EH (cell line): Measurements from ENCODE around the gene PRKCE.
A peak's percentile ranks its signal among the peaks of the same experiment; 100 is the strongest.

Experiments
- DNase-seq: peaks from one replicate; pipeline ENCODE4 v3.0.0-alpha.2; 2015; ENCODE audit warnings: low read depth

PRKCE gene

DNA sequence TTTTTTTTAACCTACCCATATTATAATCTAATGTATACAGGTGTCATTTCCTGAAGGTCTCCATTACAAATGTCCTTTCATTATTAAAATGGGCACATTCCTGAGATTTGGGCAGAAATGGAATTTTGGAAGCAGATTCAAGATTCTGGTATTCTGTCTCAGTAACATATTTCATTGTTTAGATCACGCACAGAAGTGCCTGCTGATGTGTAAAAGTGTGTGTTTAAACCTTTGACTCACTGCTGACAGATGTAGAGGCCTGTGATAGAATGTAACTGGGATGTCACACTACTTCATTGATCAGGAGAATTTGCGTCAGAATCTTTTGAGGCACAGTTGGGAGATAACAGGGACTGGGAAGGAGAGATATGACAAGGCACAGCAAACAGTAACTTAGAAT, 368.9 kb downstream of the PRKCE start:
- DNase-seq: peak; percentile 73

- DNase-seq: no peak
These were observed 371.8 kb downstream of the PRKCE start for GRCh38 chr2:46023165-46023854.

GRCh38 chr2:46024146-46024779, 372.8 kb downstream of the PRKCE start:
- DNase-seq: no peak

GRCh38 chr2:46025081-46025480, 373.6 kb downstream of the PRKCE start:
- DNase-seq: no peak

- DNase-seq: no peak
These were observed 374.2 kb downstream of the PRKCE start for GRCh38 chr2:46025676-46026075.

DNA sequence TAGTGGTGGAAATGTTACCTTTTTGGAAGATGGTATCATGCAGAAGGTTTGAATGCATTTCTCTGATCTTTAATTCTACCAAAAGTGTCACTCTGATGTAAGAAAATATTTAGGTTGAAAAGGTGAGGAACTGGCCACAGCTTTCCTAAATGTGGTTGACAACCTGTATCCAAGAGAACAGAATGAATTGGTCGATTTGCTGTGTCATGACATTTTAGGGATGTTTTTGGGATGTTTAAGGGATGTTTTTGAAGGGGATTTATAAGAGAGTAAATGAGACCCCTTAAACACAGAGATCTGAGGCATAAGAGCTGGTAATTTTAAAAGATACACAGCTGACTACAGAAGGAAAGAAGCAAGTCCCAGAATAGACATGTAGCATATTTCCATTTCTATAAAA, 375.0 kb downstream of the PRKCE start:
- no peak for DNase-seq

GRCh38 chr2:46029332-46029811, 377.9 kb downstream of the PRKCE start:
- peak; percentile 78 for DNase-seq

- DNase-seq: no peak
These were observed 378.9 kb downstream of the PRKCE start for GRCh38 chr2:46030330-46030729.

DNA sequence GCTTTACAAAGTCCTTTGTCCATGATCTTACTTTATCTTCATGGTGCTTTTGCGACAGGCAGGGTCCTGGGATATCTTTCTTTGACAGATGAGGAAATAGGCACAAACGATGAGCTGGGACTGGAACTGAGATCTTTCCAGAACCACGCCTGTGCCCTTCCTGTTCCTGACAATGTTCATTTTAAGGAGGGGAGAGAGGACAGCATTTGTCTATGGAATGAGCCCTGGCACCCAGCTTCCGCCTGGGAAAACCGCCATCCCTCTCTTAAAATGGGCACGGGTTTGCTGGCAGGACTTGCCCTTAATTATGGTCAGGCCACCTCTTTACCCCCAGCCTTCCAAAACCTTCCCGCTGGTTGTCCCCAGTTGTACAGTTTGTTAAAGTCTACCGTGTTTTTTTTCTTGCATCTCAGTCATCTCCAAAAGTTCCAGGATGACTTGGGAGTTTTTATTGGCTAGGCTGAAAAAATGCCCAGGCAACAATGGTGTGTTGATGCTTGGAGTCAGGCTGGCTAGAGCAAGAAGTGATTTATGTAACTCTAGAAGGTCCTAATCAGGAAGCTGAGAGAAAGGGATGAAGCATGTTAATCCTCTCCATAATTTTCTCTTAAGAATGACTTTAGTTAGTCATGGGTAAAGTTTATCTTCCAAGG, 380.8 kb downstream of the PRKCE start:
- DNase-seq: peak; percentile 44

DNA sequence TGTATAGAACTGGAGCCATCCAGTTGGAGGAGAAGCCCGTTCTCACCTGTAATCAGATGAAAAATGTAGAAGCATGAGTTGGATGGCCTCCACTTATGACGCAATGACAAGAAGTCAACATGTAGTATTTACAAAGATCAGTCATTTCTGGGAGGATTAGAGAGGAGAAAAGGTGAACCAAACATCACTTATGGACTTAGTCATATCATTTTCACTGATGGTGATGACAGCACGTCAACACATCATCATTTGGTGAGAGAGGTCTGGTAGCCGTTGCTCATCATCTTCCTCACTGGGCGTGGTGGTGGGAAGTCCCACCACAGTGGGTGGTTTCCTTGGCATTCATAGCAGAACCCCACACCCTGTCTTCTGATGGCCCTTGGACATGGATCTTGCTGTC, 381.5 kb downstream of the PRKCE start:
- no peak for DNase-seq

DNA sequence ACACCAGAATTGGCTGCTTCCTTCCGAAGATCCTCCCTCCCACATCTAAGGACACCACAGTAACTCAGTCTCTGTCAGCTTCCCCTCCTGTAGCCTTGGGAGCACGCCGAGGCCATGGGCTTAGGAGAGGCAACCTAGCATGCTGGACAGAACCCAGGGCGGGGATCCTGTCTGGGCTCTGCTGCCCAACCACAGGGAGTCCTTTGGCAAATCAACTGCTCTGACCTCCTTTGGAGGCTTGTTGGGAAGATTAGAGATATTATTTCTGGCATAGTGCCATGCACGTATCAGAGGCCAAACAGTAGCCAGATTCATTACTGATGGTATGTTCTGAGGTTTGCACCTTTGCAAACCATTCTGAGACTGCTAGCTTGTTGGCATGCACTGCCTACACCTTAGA, 383.1 kb downstream of the PRKCE start:
- DNase-seq: peak; percentile 35

DNA sequence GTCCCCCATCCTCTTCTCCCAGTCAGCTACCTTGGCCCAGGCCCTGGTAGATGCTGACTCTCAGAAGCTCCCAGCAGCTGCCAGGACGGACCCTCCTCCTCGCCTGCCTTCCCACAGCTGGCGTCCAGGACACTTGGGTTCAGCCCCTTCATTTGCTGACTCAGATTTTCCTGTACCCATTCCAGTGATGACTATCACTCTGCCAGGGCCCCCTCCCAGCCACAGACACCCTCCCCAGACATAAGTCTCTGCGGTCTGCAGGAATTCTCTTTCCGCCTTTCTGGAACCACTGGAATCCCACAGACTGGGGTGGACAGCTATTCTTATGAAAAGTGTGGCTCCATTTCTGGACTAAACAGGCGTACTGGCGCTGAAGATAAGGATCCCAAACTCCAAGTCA, 385.5 kb downstream of the PRKCE start:
- DNase-seq: peak; percentile 98

DNA sequence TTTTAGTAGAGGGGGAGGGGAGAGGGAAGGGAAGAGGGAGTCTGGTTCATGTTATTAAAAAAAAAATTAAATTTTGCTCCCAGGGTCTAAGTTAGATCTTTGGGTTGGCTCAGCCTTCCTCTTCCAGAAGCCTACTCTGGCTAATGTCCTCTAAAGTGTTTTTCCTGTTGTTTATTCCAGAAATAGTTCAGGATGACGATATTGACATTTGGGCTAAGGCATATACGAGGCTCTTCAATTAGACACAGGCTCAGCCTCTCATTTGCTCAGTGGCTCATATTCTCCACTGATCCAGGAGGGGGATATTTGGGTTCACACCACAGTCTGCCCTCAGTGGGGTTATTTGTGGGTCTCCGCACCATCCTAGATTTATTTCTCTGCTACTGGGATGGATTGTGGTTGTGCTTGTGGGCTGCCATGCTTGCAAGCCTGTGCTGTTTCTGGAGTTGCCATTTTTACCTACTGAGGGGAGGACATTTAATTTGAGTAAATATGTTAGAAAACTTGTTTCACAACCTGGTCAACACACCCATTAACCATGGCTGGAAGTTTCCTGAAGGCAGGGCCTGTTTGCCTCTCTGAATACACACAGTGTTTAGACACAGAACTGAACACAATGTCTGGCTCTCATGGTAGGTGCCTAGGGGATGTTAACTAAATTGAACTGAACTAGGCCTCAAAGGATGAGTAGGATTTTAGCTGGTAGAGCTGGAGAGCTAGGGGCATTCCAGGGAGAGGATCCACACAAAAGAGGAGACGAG, 388.2 kb downstream of the PRKCE start:
- no peak for DNase-seq

GRCh38 chr2:46040563-46041155, 389.2 kb downstream of the PRKCE start:
- no peak for DNase-seq

- peak; percentile 74 for DNase-seq
These were observed 390.0 kb downstream of the PRKCE start for GRCh38 chr2:46041434-46041833.

GRCh38 chr2:46042207-46042637, 390.7 kb downstream of the PRKCE start:
- no peak for DNase-seq

DNA sequence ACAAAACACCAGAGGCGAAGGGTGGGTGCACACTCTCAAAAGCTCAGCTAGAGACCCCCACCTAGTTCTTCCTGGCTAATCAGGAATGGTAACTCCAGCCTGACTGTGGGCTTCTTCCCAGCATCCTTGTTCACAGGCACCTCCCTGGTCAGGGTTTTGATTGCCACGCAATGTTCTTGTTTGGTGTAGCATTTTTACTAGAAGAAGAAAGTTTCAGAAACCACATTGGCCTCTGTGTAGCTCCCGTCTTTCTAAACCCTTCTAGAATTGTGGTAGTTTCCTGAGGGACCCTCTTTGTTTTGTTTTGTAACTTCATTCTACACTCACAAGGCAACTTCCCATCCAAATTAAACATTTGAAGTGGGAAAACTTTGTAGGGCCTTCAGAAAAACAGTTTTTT, 391.2 kb downstream of the PRKCE start:
- no peak for DNase-seq

DNA sequence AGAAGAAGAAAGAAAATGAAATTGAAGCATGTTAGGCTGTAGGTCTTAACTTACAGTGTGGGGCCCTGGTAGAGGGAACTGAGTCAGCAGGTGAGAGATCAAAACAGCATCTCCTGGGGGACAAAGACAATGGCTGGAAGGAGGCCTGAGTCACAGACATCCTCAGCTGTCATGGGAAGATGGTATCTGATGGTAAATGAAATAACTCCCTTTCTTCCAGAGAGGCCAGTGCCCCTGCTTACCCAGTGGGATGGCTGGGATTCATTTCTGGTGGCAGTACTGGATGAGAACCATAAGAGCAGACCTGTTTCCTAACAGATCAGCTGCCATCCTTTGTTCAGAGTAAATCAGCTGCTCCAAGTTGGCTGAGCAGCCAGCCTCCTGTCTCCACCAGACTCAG, 394.4 kb downstream of the PRKCE start:
- no peak for DNase-seq

DNA sequence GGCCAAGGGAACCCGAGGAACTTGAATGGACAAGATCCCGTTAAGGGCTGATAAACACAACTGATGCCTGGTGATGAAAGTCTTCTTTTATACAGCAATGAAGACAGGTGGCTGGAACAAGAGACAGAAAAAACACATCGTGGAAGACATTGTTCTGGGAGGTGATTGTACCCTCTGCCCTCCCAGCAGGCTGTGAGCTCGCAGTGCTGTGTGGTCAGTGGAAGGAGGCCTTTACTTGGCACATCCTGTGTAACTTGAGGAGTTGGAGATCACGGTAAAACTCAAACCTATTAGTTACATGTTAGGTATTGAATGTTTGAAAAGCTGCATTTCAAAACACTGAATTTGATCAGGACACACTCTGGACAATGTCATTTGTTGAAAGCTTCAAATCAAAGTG, 395.8 kb downstream of the PRKCE start:
- no peak for DNase-seq

- DNase-seq: no peak
These were observed 397.2 kb downstream of the PRKCE start for GRCh38 chr2:46048693-46049092.

- DNase-seq: no peak
These were observed 398.6 kb downstream of the PRKCE start for GRCh38 chr2:46050027-46050426.

DNA sequence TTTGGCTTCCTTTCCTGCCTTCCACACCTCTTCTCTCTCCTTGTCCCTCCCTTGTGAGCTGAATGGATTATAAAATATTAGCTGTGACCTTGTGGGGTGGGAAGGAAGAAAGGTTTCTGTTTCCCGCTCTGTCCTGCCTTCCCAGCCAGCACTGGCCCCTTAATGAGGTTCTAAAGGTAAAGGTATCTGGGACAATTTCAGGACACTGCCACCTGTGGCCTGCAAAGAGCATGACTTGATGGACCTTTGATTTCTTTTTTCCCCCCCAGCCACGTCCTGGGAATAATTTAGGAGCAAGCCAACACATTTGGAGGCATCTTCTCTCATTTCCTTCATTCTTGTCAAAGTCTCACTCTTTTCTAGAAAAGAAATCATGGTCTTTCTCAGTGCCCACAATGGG, 399.0 kb downstream of the PRKCE start:
- DNase-seq: no peak
